ENCODE data around the gene HUWE1. TPM values are rescaled to one million over a fixed set of nuclear protein-coding genes. Genes with fewer than 3 reads are reported as not detected.

The HUWE1 gene
- total and polyA plus RNA-seq, 2 of the 13 experiments (the other 11 are each of a cell fraction or from before 2014, with no cell fraction given), result 63.2 to 68.1 TPM

- TF ChIP-seq, protein P1, sequence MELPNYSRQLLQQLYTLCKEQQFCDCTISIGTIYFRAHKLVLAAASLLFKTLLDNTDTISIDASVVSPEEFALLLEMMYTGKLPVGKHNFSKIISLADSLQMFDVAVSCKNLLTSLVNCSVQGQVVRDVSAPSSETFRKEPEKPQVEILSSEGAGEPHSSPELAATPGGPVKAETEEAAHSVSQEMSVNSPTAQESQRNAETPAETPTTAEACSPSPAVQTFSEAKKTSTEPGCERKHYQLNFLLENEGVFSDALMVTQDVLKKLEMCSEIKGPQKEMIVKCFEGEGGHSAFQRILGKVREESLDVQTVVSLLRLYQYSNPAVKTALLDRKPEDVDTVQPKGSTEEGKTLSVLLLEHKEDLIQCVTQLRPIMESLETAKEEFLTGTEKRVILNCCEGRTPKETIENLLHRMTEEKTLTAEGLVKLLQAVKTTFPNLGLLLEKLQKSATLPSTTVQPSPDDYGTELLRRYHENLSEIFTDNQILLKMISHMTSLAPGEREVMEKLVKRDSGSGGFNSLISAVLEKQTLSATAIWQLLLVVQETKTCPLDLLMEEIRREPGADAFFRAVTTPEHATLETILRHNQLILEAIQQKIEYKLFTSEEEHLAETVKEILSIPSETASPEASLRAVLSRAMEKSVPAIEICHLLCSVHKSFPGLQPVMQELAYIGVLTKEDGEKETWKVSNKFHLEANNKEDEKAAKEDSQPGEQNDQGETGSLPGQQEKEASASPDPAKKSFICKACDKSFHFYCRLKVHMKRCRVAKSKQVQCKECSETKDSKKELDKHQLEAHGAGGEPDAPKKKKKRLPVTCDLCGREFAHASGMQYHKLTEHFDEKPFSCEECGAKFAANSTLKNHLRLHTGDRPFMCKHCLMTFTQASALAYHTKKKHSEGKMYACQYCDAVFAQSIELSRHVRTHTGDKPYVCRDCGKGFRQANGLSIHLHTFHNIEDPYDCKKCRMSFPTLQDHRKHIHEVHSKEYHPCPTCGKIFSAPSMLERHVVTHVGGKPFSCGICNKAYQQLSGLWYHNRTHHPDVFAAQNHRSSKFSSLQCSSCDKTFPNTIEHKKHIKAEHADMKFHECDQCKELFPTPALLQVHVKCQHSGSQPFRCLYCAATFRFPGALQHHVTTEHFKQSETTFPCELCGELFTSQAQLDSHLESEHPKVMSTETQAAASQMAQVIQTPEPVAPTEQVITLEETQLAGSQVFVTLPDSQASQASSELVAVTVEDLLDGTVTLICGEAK (IDR thresholded peaks at IDR 0.05), result no peak
- TF ChIP-seq, protein P1 (CRISPR knock-in tag; IDR thresholded peaks at IDR 0.05), result peak; percentile 27; the same call in 1 of the 2 replicates
- TF ChIP-seq IKZF4 (CRISPR knock-in tag; IDR thresholded peaks at IDR 0.05; ENCODE audit: borderline replicate concordance, low read depth, not compliant biosample characterization) (peak; percentile 77), POGZ (CRISPR knock-in tag; IDR thresholded peaks at IDR 0.05) (peak; percentile 47; the same call in 1 of the 2 replicates), ARID4A (CRISPR knock-in tag; IDR thresholded peaks at IDR 0.05; ENCODE audit: borderline replicate concordance) (peak; percentile 50; the same call in 1 of the 2 replicates), ZSCAN21 (CRISPR knock-in tag; IDR thresholded peaks at IDR 0.05; ENCODE audit: borderline replicate concordance) (peak; percentile 23; the same call in 1 of the 2 replicates), TCF7L2 (IDR thresholded peaks at IDR 0.05; ENCODE audit: low read depth, low read length) (no peak), ASH2L (IDR thresholded peaks at IDR 0.05; ENCODE audit: insufficient read length, low read depth, low read length) (peak; percentile 18), ZNF333 (CRISPR knock-in tag; IDR thresholded peaks at IDR 0.05; ENCODE audit: borderline replicate concordance) (no peak), SNAPC2 (CRISPR knock-in tag; IDR thresholded peaks at IDR 0.05) (0 out of 2 replicates have a peak, but pooled peaks have one; percentile 20), ZC3H13 (CRISPR knock-in tag; IDR thresholded peaks at IDR 0.05) (peak; percentile 90), PLRG1 (conservative IDR thresholded peaks at IDR 0.05) (no peak), GABPA (IDR thresholded peaks at IDR 0.05; ENCODE audit: low read depth, low read length) (no peak), GABPA (CRISPR knock-in tag; IDR thresholded peaks at IDR 0.05; ENCODE audit: low read depth) (peak; percentile 36)
- TF ChIP-seq, protein P2, sequence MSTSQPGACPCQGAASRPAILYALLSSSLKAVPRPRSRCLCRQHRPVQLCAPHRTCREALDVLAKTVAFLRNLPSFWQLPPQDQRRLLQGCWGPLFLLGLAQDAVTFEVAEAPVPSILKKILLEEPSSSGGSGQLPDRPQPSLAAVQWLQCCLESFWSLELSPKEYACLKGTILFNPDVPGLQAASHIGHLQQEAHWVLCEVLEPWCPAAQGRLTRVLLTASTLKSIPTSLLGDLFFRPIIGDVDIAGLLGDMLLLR (CRISPR knock-in tag; IDR thresholded peaks at IDR 0.05), result no peak
These were observed 2.7 kb downstream of the HUWE1 start (continued) for GRCh38 chrX:53683556-53684414.
